ENCODE data around the gene GRIP2. TPM values are rescaled to one million over a fixed set of nuclear protein-coding genes. Genes with fewer than 3 reads are reported as not detected.

GRIP2 gene
- polyA plus RNA-seq, 3 donors: not detected

- no peak overlapping the region for H3K4me3 ChIP-seq (replicated peaks in 1 of 3; ENCODE audit: low read depth in 2 of 3, low read length in 3 of 3)
- no peak for DNase-seq
- TF ChIP-seq CTCF (IDR thresholded peaks at IDR 0.05): no peak
- H3K9ac ChIP-seq (ENCODE audit: insufficient read depth, low read length, poor library complexity, severe bottlenecking): no peak overlapping the region
- Mint-ChIP-seq H3K36me3 (no peaks in the 10 kb centered on the region), H3K4me1 (no peaks in the 10 kb centered on the region), H3K4me3 (no peak overlapping the region), H3K27me3 (ENCODE audit: low read depth in 3 of 3) (peaks cover 0 to 1% (median 1%) of the 10 kb centered on the region in 3 donors), H3K9me3 (peaks cover 0 to 1% (median 0%) of the 10 kb centered on the region in 7 donors), H3K27ac (no peak overlapping the region)
- no peaks in the 10 kb centered on the region for H3K27me3 ChIP-seq (ENCODE audit: control insufficient read depth in 2 of 2, insufficient read depth in 2 of 2, low read length in 2 of 2)
- no peak overlapping the region for H2AFZ ChIP-seq (ENCODE audit: insufficient read depth, low read depth, low read length, poor library complexity, severe bottlenecking)
- H3K79me2 ChIP-seq (ENCODE audit: insufficient read depth, low read length): no peaks in the 10 kb centered on the region
- intact Hi-C loops (cut with micrococcal nuclease): no loop called here
- no peaks in the 10 kb centered on the region for H3K4me1 ChIP-seq (ENCODE audit: control insufficient read depth in 1 of 2, insufficient read depth in 2 of 2, low read length in 2 of 2)
- H4K20me1 ChIP-seq (ENCODE audit: insufficient read depth, low read length): no peaks in the 10 kb centered on the region
- no peaks in the 10 kb centered on the region for H3K9me3 ChIP-seq (replicated peaks in 1 of 2; ENCODE audit: control insufficient read depth in 1 of 2, insufficient read depth in 1 of 2, low read length in 2 of 2)
- 80% methylated on average over 1 of the region's 1 CpG for WGBS (ENCODE audit: insufficient coverage)
- no peaks in the 10 kb centered on the region for H3K36me3 ChIP-seq (replicated peaks in 1 of 2; ENCODE audit: control insufficient read depth in 1 of 2, insufficient read depth in 2 of 2, low read length in 2 of 2)
- H3K27ac ChIP-seq (ENCODE audit: low read depth in 1 of 2, low read length in 2 of 2): no peak overlapping the region
- H3K4me2 ChIP-seq (replicated peaks; ENCODE audit: extremely low read depth, low read length, poor library complexity, severe bottlenecking): no peak overlapping the region
Measured at GRCh38 chr3:14519406-14519805, 20.7 kb downstream of the GRIP2 start.

GRCh38 chr3:14518893-14519292 is 21.2 kb downstream of the GRIP2 start:
- no peak overlapping the region for H3K4me3 Mint-ChIP-seq
- no peak for DNase-seq
- H3K9ac ChIP-seq (ENCODE audit: insufficient read depth, low read length, poor library complexity, severe bottlenecking): no peak overlapping the region
- TF ChIP-seq CTCF (IDR thresholded peaks at IDR 0.05): no peak
- no peaks in the 10 kb centered on the region for H4K20me1 ChIP-seq (ENCODE audit: insufficient read depth, low read length)
- no peak overlapping the region for H3K27ac ChIP-seq (ENCODE audit: low read depth in 1 of 2, low read length in 2 of 2)
- no peaks in the 10 kb centered on the region for H3K79me2 ChIP-seq (ENCODE audit: insufficient read depth, low read length)
- no peak overlapping the region for H3K4me2 ChIP-seq (replicated peaks; ENCODE audit: extremely low read depth, low read length, poor library complexity, severe bottlenecking)
- no peak overlapping the region for H2AFZ ChIP-seq (ENCODE audit: insufficient read depth, low read depth, low read length, poor library complexity, severe bottlenecking)
- intact Hi-C loops (cut with micrococcal nuclease): no loop called here
- H3K4me1 Mint-ChIP-seq: no peaks in the 10 kb centered on the region
- H3K4me1 ChIP-seq (ENCODE audit: control insufficient read depth in 1 of 2, insufficient read depth in 2 of 2, low read length in 2 of 2): no peaks in the 10 kb centered on the region
- WGBS (ENCODE audit: insufficient coverage): 86% methylated on average over 8 of the region's 11 CpGs
- H3K9me3 Mint-ChIP-seq: peaks cover 0 to 2% (median 0%) of the 10 kb centered on the region in 7 donors
- no peaks in the 10 kb centered on the region for H3K36me3 ChIP-seq (replicated peaks in 1 of 2; ENCODE audit: control insufficient read depth in 1 of 2, insufficient read depth in 2 of 2, low read length in 2 of 2)
- no peak overlapping the region for H3K4me3 ChIP-seq (replicated peaks in 1 of 3; ENCODE audit: low read depth in 2 of 3, low read length in 3 of 3)
- no peaks in the 10 kb centered on the region for H3K9me3 ChIP-seq (replicated peaks in 1 of 2; ENCODE audit: control insufficient read depth in 1 of 2, insufficient read depth in 1 of 2, low read length in 2 of 2)
- H3K36me3 Mint-ChIP-seq: no peaks in the 10 kb centered on the region
- no peak overlapping the region for H3K27ac Mint-ChIP-seq
- no peaks in the 10 kb centered on the region for H3K27me3 ChIP-seq (ENCODE audit: control insufficient read depth in 2 of 2, insufficient read depth in 2 of 2, low read length in 2 of 2)
- H3K27me3 Mint-ChIP-seq (ENCODE audit: low read depth in 3 of 3): peaks cover 0 to 1% (median 1%) of the 10 kb centered on the region in 3 donors

All from CD14-positive monocyte (primary cell).